Cardiac fibroblast (primary cell): ENCODE data around the gene CLDN17.

Source experiments
- DNase-seq, 2 donors: peaks; one replicate each; pipeline versions ENCODE4 v3.0.0 to v3.0.0-alpha.2; 2010; ENCODE audit warnings: low read depth in 2 of 2
- H3K4me3 ChIP-seq, 2 donors: replicated peaks in 1 of 2; 1 replicate in 1 of 2; 2 replicates in 1 of 2; pipeline ENCODE4 v1.5.1; 2011; ENCODE audit warnings: low read depth in 2 of 2, low read length in 2 of 2, mild to moderate bottlenecking in 2 of 2, moderate library complexity in 1 of 2
- TF ChIP-seq, protein P1 (sequence below): IDR thresholded peaks from one replicate; pipeline ENCODE4 v1.5.1; 2011; ENCODE audit warnings: low read depth, mild to moderate bottlenecking, low read length, inconsistent platforms

CLDN17 gene

DNA sequence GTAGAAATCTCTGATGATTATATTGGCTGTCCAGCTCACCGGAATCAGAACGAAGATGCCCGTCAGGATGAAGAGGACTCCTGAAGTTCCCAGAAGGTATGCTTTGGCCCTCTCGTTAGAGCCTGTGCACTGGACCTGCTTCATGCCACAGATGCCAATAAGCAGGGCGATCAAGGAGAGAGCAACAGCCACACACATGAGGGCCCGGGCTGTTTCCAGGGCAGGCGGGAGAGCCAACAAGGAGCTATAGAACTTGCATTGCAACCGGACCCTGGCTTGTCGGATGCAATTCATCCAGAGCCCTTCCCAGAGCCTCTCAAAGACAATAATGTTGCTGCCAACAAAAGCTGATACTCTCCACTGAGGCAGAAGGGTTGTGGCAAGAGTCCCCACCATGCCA, 434 bp downstream of the CLDN17 start:
- DNase-seq: no peak
- no peak overlapping the region for H3K4me3 ChIP-seq
- TF ChIP-seq, protein P1, sequence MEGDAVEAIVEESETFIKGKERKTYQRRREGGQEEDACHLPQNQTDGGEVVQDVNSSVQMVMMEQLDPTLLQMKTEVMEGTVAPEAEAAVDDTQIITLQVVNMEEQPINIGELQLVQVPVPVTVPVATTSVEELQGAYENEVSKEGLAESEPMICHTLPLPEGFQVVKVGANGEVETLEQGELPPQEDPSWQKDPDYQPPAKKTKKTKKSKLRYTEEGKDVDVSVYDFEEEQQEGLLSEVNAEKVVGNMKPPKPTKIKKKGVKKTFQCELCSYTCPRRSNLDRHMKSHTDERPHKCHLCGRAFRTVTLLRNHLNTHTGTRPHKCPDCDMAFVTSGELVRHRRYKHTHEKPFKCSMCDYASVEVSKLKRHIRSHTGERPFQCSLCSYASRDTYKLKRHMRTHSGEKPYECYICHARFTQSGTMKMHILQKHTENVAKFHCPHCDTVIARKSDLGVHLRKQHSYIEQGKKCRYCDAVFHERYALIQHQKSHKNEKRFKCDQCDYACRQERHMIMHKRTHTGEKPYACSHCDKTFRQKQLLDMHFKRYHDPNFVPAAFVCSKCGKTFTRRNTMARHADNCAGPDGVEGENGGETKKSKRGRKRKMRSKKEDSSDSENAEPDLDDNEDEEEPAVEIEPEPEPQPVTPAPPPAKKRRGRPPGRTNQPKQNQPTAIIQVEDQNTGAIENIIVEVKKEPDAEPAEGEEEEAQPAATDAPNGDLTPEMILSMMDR: no peak

DNA sequence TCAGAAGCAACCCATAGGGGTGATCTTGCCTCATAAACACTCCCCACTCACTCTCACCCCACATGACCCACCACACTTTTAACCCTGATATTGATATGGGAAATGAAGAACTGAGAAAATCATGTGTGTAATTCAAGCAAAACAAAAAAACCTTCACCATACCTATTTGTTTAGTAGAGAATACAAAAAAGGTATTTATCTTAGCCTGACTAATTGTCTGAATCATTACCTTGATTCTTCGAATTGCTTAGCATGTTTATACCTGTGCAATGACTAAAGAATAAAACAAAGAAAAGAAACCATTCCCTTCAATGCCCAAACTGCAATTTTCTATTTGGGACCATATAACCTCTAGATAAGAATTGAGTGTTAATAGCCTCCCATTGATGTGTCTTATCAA, 1.8 kb downstream of the CLDN17 start:
- DNase-seq: no peak
- TF ChIP-seq, protein P1: no peak
- H3K4me3 ChIP-seq: no peak overlapping the region

DNA sequence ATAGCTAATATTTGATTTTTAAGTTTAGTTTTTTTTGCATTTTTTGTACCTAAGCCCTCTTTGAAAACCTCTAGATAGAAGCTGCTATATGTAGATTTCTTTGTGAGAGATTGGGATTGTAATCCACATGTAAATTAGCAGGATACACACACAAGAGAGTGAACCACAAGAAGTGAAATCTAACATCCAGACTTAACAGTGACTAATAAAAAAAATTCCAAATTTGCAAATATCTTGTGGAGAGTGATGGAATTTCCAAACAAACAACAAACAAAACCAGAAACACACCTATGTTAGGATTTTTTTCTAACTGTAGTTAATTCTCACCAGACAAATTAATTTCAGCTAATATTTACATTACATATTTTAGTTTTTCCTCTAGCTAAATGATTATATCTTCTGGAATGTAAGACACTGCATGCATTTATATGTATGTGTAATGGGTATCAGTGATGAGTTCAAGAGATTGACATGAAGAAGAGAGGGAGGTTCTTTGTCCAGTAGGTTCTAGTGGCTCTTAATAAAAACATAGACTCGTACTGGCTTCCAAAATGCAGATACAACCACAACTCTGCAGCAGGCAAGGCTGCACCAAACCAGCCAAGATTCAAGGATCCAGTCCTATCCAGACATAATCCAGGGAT, 12.8 kb downstream of the CLDN17 start:
- TF ChIP-seq, protein P1: no peak
- no peak overlapping the region for H3K4me3 ChIP-seq
- DNase-seq: no peak

DNA sequence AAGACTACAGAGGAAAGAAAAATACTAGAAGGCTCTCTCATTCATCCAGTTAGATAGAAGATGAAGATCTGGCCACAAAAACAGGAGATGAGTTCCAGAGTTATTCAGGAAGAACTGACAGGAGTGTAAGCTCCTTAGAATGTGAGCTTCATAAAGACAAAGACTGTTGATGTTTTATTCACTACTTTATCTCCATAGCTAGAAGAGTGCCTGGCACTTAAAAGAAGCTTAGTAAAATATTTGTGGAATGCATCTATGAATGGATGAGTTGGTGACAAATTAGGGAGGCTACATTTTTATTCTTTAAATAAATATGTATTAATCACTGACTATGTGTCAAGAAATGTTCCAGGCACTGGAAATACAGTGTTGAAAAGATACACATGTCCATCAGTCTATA, 13.8 kb downstream of the CLDN17 start:
- DNase-seq: no peak
- no peak overlapping the region for H3K4me3 ChIP-seq
- TF ChIP-seq, protein P1: no peak

DNA sequence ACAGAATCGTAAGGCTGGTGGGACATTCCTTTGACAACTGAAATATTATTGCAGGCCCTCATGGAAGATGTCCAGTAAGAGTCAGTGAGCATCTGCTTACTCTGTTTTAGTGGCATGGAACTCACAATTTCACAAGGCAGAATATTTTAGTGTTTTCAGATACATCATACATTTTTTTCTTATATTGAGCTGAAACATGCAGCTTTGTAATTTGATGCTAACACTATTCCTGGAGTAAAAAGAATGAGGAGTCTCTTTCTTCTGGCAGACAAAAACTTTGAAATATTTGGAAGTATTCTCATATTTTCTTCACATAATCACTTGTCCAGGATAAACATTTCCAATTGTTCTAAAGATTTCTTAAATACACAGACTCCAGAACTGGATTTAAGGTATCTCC, 17.7 kb downstream of the CLDN17 start:
- no peak for DNase-seq
- no peak overlapping the region for H3K4me3 ChIP-seq
- TF ChIP-seq, protein P1: no peak

DNA sequence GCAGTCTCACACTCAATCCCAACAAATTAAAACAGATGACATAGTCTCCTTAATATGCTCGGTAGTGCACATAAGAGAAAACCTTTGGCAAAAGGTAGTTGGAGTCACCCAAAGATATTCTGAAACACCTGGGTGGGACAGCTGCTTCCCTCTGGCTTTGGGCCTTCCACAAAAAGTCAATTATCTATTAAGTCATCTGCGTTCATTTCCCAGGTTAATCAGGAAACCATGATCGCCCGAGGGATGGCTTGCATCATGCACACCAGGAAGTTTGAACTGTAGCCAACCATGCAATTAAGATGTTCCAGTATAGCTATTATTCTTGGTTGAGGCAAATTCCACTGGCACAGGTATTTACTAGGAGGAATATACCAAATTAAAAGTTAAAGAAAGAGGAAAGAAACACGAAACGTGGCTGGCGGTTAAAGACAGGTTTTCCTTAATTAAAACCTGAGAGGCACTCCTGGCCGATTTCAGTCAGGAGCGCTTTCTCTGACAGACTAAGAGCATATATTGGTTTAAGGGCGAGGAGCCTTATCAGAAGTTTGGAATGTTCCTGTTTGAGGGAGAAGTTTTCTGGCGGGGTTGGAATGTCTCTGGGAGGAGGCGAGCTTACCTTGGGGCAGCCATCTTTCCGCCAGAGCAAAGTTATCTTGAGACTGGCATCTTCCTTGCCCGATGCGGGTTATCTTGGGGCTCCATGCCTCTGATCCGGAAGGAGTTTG, 19.9 kb downstream of the CLDN17 start:
- no peak for DNase-seq
- TF ChIP-seq, protein P1: no peak
- H3K4me3 ChIP-seq: no peak overlapping the region
